Endometrium (tissue), 2 donors: ENCODE results near the gene CCDC154.
"Not testable (repeated sequence)": the region's sequence is repeated elsewhere in the genome, so short reads cannot be mapped to it uniquely, and the experiment has no call there.

Source experiments
- FAIRE-seq: peaks from 2 replicates; lab custom pipeline; 2012; peaks lifted over from hg19 to GRCh38; lab: Jason Lieb, UNC
- donor health status: control.
- donor health status: control.

The CCDC154 gene

DNA sequence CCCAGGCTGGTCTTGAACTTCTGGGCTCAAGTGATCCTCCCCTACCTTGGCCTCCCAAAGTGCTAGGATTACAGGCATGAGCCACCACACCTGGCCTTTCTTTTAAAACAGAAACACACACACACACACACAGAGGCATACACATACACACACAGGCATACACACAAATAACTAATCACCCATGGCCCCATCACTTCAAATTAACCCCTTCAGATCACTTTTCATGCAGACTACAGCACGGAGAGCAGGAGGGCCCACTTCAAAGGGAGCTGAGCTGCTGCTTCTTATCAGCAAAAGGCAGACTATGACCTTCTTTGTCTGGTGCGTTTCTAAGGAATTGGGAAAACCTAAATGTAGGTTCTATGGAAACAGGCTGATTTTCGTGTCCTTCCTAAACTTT, 28.6 kb upstream of the CCDC154 start:
- FAIRE-seq = no peak

GRCh38 chr16:1471569-1472194, 27.3 kb upstream of the CCDC154 start:
- no peak for FAIRE-seq

DNA sequence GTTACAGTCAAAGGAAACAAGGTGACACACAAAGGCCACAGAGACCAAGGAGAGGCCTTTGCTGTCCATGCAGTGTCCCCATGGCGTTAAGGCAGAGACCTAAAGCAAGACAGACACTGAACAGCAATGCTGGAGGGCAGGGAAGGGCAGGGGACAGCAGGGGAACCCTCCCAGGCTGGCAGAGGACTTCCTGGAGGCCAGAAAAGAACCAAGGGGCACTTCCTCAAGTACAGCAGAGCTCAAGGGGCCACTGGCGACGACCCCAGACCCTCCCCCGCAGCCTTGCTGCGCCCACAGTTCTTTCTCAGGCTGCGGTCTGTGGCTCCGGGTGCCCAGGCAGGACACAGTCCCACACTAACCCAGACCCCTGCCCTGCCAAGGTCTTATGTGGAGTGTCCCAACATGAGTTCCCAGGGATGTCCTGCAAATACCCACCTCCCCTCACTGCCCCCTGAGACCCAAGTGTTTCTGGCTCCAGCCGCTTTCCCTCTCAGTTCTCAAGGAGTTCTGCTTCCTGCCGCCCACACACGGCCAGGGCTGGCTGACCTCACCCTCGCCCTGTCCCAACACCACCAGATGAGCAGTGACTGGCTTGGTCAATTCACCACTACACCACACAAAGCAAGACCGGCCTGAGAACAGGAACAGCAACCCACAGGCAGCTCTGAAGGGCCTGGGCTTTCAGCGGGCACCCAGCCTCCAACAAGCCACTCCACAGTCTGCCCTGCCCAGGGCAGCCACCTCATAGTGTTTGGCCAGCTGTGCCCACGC, 26.3 kb upstream of the CCDC154 start:
- FAIRE-seq = no peak

DNA sequence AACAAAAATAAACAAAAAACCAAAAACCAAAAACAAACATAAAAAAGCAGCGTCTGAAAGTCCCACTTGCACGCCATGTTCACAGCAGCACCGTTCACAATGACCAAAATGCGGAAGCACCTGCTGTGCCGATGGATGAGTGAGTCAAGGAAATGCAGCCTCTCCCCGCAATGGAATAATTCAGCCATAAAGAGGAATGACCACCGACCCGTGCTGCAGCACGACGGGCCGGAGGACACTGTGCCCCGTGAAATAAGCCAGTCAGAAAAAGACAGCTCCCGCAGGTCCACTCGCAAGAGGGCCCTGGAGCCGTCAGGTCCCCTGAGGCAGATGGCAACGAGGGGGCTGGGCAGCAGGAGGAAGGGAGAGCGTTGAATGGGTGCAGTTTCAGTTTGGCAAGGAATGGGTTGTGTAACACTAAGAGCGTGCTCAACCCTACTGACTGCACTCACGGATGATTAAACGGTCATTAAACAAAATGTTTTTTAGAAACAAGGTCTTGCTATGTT, 25.4 kb upstream of the CCDC154 start:
- FAIRE-seq = no peak

- FAIRE-seq = not testable (repeated sequence)
Observed at GRCh38 chr16:1469141-1469540, 24.8 kb upstream of the CCDC154 start.

DNA sequence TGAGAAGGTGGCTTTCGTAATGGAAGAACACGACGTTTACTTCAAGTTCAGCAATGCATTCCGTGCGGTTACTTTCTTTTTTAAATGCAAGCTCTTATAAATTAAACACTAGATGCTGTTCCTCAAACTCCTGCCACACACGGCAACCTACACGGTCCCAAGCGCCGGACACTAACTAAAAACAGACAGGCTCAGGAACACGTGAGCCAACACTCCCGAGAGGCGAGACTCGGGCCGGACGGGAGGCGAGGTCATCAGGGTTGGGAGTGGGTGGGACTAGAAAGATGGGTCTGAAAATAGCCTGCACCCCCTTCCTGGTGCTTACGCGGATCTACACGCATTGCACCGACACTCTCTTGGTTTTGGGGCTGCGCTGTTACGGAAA, 24.1 kb upstream of the CCDC154 start:
- FAIRE-seq = no peak

GRCh38 chr16:1466968-1467521, 22.7 kb upstream of the CCDC154 start:
- FAIRE-seq = no peak

DNA sequence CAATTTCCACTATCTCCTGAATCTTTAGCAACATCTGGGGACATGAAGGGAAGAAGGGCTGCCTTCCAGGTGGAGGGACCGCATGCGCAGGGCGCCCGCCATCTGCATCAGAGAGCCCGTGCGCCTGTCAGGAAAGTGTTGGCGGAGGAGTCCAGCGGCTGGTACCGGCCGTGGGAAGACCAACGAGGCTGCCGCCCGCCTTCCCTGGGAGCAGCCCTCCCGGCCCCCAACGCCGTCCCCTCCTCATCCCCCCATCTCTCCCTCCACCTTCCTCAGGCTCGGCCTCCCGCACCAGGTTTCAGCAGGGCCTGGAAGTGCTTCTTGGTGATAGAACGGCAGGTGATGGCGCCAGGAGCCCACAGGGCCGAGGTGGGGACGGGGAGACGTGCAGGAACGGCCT, 21.7 kb upstream of the CCDC154 start:
- FAIRE-seq = no peak

GRCh38 chr16:1465567-1465915, 21.2 kb upstream of the CCDC154 start:
- FAIRE-seq = no peak

DNA sequence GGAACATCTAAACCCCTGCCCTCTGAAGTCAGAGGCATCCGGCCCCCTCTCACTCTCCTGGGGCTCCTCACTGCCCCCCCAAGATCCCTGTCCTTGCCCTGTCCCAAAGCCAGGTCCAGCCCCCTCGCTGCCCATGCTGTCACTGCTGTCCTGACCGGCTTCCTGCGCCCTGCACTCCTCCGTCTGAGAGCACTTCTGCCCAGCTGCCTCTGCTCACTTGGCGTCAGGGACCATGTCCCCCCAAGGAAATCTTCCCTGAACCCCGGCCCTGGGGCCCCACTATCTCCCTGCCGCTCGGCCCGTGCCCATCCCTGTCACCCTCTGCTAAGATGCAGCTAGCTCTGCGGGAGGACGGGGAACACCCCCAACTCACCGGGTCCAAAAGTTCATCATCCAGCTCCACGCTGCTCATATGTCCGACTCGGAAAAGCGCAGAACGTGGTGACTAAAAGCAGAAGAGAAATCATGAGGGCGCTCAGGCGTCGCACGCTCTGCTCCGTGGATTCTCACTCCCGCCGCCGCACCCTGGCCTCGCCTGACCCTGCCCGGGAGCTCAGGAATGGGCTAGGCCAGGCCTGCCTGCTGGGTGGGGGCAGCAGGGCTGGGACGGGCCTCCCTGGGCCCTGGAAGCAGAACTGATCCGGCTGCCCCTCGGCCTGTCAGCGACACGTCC, 20.7 kb upstream of the CCDC154 start:
- FAIRE-seq = no peak

DNA sequence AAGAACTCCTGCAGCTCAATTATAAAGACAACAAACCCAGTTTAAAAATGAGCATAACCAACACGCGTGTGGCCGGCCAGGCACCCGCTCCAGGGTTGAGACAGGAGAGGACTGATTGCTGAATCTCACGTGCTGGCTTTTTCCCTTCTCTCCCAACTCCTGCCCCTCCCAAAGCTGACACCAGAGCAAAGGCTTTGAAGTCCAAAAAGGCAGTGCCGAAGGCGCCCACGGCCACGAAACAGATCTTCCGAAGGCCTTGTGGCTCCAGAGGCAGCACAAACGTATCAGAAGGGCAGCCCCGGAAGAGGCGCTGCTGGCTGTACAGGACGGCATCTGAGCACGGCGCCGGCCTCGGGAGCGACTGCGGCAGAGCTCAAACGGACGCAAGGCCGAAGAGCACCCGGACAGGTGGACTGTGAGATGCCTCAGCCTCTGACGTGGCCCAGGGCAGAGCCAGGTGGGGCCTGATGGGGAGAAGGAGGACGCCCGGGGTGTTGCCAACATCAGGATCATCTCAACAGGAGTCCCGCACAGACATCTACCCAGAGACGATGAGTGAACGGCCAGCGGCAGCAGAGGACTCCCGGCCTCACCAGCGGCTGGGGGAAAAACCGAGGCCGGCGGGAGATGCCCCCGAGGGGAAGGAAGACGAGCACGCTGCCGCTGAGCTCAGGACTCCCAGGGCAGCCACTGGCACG, 20.0 kb upstream of the CCDC154 start:
- FAIRE-seq = no peak

DNA sequence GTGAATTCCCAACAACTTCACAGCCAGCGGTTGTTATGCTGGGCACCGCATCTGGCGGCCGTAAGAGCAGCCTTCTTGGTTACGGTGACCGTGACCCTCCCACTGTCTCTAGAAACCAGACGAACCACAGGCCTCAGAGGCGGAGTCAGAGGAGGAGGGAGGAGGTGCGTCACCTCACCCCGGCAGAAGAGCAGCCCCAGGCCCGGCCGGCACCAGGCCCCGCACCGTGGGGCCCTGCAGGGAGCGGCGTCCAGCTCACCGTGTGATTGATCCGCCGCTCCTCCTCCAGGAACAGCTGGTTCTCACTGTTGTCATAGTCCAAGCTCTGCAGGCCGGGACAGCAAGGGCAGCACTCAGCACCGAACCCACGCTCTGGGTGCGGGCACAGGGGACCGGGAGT, 16.8 kb upstream of the CCDC154 start:
- FAIRE-seq = peak; percentile 53

DNA sequence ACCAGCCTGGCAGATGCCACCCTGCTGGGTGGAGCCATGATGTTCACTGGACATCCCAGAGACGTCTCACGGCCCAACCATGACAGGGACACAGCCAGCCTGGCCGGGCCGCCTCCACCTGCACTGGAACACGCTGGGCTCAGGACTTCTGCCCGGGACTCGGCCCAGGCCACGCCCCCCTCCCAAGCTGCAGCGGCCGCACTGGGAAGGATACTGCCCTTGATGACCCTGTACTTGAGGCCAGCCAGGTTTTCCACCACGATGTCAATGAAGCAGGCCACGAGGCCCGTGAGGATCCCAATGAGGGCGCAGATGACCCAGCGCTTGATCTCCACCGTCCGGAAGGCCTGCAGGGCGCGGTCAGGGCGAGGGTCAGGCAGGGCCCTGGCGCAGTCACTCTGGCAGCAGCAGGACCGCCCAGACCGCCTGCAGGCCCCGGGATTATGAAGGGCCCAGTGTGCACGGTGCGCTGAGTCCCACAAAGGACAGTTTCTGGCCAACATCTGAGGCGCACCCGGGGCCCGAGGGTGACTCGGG, 16.3 kb upstream of the CCDC154 start:
- no peak for FAIRE-seq

- no peak for FAIRE-seq
Observed at GRCh38 chr16:1459967-1460366, 15.6 kb upstream of the CCDC154 start.

- no peak for FAIRE-seq
Observed at GRCh38 chr16:1458977-1459341, 14.6 kb upstream of the CCDC154 start.

GRCh38 chr16:1458336-1458976, 14.1 kb upstream of the CCDC154 start:
- no peak for FAIRE-seq

- FAIRE-seq = no peak
Observed at GRCh38 chr16:1457489-1458245, 13.3 kb upstream of the CCDC154 start.

- no peak for FAIRE-seq
Observed at GRCh38 chr16:1456951-1457350, 12.6 kb upstream of the CCDC154 start.

GRCh38 chr16:1455190-1456171, 11.1 kb upstream of the CCDC154 start:
- no peak for FAIRE-seq

GRCh38 chr16:1454561-1454960, 10.2 kb upstream of the CCDC154 start:
- FAIRE-seq = no peak
